Tibial artery (tissue), 4 donors: Measurements from ENCODE around the gene ASPG.

Experiments used
- DNase-seq, 2 donors: peaks; one replicate each; pipeline ENCODE4 v3.0.0-alpha.2; 2019
- H3K27ac ChIP-seq, 2 donors: fragments of 200-600 bp; sonication (generic) in 1 of 2; 1 replicate in 1 of 2; 2 replicates in 1 of 2; pipeline ENCODE4 v1.5.1; 2018 to 2019; ENCODE audit warnings: mild to moderate bottlenecking in 1 of 2
- H3K27me3 ChIP-seq, 2 donors: fragments of 200-600 bp; sonication (generic) in 1 of 2; one replicate each; pipeline versions ENCODE4 v1.5.1 to v1.6.0; 2016 to 2019
- H3K36me3 ChIP-seq, 3 donors: fragments of 200-600 bp; sonication (generic) in 2 of 3; one replicate each; pipeline ENCODE4 v1.5.1; 2016 to 2019; ENCODE audit warnings: mild to moderate bottlenecking in 2 of 3
- H3K4me1 ChIP-seq, 4 donors: fragments of 200-600 bp; sonication (generic) in 2 of 4; 1 replicate in 3 of 4; 2 replicates in 1 of 4; pipeline ENCODE4 v1.5.1; 2016 to 2019
- H3K4me3 ChIP-seq, 2 donors: fragments of 200-600 bp; sonication (generic) in 1 of 2; 1 replicate in 1 of 2; 2 replicates in 1 of 2; pipeline ENCODE4 v1.5.1; 2018 to 2019; ENCODE audit warnings: mild to moderate bottlenecking in 2 of 2
- H3K9me3 ChIP-seq, 3 donors: fragments of 200-600 bp; sonication (generic) in 1 of 3; one replicate each; pipeline ENCODE4 v1.5.1; 2016 to 2019
- CTCF ChIP-seq, 2 experiments: fragments of 200-600 bp in 1 of 2; fragments of 450-650 bp in 1 of 2; IDR thresholded peaks; one replicate each; pipeline ENCODE4 v1.5.1; 2017 to 2019; ENCODE audit warnings: antibody characterized with exemption in 2 of 2, mild to moderate bottlenecking in 1 of 2, moderate library complexity in 1 of 2
- intact Hi-C: fragments of 100-400 bp; cut with DNase I; formaldehyde crosslinking; loops from one replicate; pipeline ENCODE4 v1.15.0; 2023; ENCODE audit warnings: low total_unique reads

Gene ASPG

GRCh38 chr14:104159990-104160389, 74.5 kb downstream of the ASPG start:
- DNase-seq = no peak
- Histone ChIP-seq H3K27me3 (peaks cover 0 to 33% of the 10 kb centered on the region in 2 donors), H3K4me3 (no peak overlapping the region), H3K36me3 (no peaks in the 10 kb centered on the region), H3K4me1 (no peaks in the 10 kb centered on the region), H3K9me3 (no peaks in the 10 kb centered on the region), H3K27ac (no peak overlapping the region)
- TF ChIP-seq CTCF (IDR thresholded peaks at IDR 0.05) = no peak
- intact Hi-C loops = no loop called here

- peaks cover 0 to 25% of the 10 kb centered on the region in 2 donors for H3K27me3 ChIP-seq
- H3K4me1 ChIP-seq = no peaks in the 10 kb centered on the region
- DNase-seq = no peak
- no peaks in the 10 kb centered on the region for H3K9me3 ChIP-seq
- no peaks in the 10 kb centered on the region for H3K36me3 ChIP-seq
- intact Hi-C loops = no loop called here
- H3K27ac ChIP-seq = no peak overlapping the region
- TF ChIP-seq CTCF (IDR thresholded peaks at IDR 0.05) = no peak
- no peak overlapping the region for H3K4me3 ChIP-seq
These were observed 76.3 kb downstream of the ASPG start for GRCh38 chr14:104161602-104162367.

GRCh38 chr14:104162495-104162894, 77.0 kb downstream of the ASPG start:
- H3K9me3 ChIP-seq = no peaks in the 10 kb centered on the region
- no peak for TF ChIP-seq CTCF (IDR thresholded peaks at IDR 0.05)
- no peaks in the 10 kb centered on the region for H3K36me3 ChIP-seq
- no peak overlapping the region for H3K4me3 ChIP-seq
- intact Hi-C loops = no loop called here
- H3K27ac ChIP-seq = no peak overlapping the region
- no peak for DNase-seq
- H3K27me3 ChIP-seq = peaks cover 0 to 25% of the 10 kb centered on the region in 2 donors
- H3K4me1 ChIP-seq = no peaks in the 10 kb centered on the region

- no peak for TF ChIP-seq CTCF (IDR thresholded peaks at IDR 0.05)
These were observed 78.0 kb downstream of the ASPG start for GRCh38 chr14:104163541-104163940.

GRCh38 chr14:104164041-104164440, 78.5 kb downstream of the ASPG start:
- Histone ChIP-seq H3K36me3 (no peaks in the 10 kb centered on the region), H3K9me3 (no peaks in the 10 kb centered on the region), H3K27me3 (peaks cover 0 to 34% of the 10 kb centered on the region in 2 donors), H3K4me3 (no peak overlapping the region), H3K4me1 (no peaks in the 10 kb centered on the region), H3K27ac (no peak overlapping the region)
- DNase-seq = no peak
- no peak for TF ChIP-seq CTCF (IDR thresholded peaks at IDR 0.05)
- intact Hi-C loops = no loop called here

More at GRCh38 chr14:104163541-104163940, 78.0 kb downstream of the ASPG start:
- Histone ChIP-seq H3K27me3 (peaks cover 0 to 29% of the 10 kb centered on the region in 2 donors), H3K4me3 (no peak overlapping the region), H3K27ac (no peak overlapping the region), H3K4me1 (no peaks in the 10 kb centered on the region), H3K36me3 (no peaks in the 10 kb centered on the region), H3K9me3 (no peaks in the 10 kb centered on the region)
- intact Hi-C loops = no loop called here
- no peak for DNase-seq
